ENCODE results near the gene HIVEP2. TPM values are rescaled to one million over a fixed set of nuclear protein-coding genes. Genes with fewer than 3 reads are reported as not detected.

The HIVEP2 gene
- total RNA-seq, 1 experiment from 2014 or later = 9.1 TPM

DNA sequence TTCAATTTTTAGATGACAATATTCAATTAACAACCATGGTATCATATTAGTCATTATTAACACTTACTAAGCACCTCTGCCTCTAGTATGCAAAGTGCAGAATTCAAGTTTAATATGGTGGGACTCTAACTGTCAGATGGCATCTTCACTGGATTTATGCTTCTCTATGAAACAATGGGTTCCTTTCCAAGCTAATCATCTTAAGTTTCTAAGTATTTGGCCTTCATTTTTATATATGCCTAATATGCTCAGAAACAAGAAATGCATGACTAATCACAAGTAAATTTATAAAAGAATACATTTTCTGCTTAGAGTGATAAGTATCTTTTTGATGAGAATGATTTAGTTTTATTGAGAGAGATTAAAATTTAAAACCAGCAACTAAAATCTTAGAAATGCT is 144.7 kb downstream of the HIVEP2 start:
- no peaks in the 10 kb centered on the region for H3K27me3 ChIP-seq (ENCODE audit: low read length)
- H3F3A ChIP-seq (ENCODE audit: low read length, unreplicated experiment) = no peaks in the 10 kb centered on the region
- H4K20me1 ChIP-seq (ENCODE audit: low read length) = no peaks in the 10 kb centered on the region
- ChIA-PET POLR2A (ENCODE audit: unreplicated experiment) (no interaction called here), CTCF (no interaction called here)
- BruUV-seq (replicated peaks) = no TSS peak
- H3K9me3 ChIP-seq (ENCODE audit: low read length) = no peaks in the 10 kb centered on the region
- intact Hi-C loops (cut with micrococcal nuclease) = no loop called here
- ATAC-seq = no peak
- no peak for DNase-seq
- H3K27ac ChIP-seq (ENCODE audit: low read length) = no peak overlapping the region
- H2AFZ ChIP-seq (ENCODE audit: low read length) = no peak overlapping the region
- TF ChIP-seq CTCF (conservative IDR thresholded peaks at IDR 0.05; ENCODE audit: low read depth, low read length) = no peak
- no peak for TF ChIP-seq EZH2 (IDR thresholded peaks at IDR 0.05; ENCODE audit: low read length, unreplicated experiment)
- TF ChIP-seq EZH2phosphoT487 (IDR thresholded peaks at IDR 0.05; ENCODE audit: borderline replicate concordance, low read length) = no peak
- H3K9me2 ChIP-seq (replicated peaks; ENCODE audit: low read length) = no peaks in the 10 kb centered on the region
- no peak overlapping the region for H3K4me3 ChIP-seq (ENCODE audit: low read length)
- no peaks in the 10 kb centered on the region for H3K79me2 ChIP-seq (ENCODE audit: low read length)
- no peaks in the 10 kb centered on the region for H3K36me3 ChIP-seq (ENCODE audit: low read depth, low read length)
- H3K4me2 ChIP-seq (ENCODE audit: low read length) = no peak overlapping the region
- peaks cover 18% of the 10 kb centered on the region for H3K4me1 ChIP-seq (ENCODE audit: insufficient read depth, low read length)
- no peak overlapping the region for H3K9ac ChIP-seq (ENCODE audit: low read length)

- no peak overlapping the region for H3K4me2 ChIP-seq (ENCODE audit: low read length)
- no peak overlapping the region for H2AFZ ChIP-seq (ENCODE audit: low read length)
- no peak for DNase-seq
- no peak overlapping the region for H3K9ac ChIP-seq (ENCODE audit: low read length)
- H3K9me3 ChIP-seq (ENCODE audit: low read length) = no peaks in the 10 kb centered on the region
- H3K4me3 ChIP-seq (ENCODE audit: low read length) = no peak overlapping the region
- TF ChIP-seq CTCF (conservative IDR thresholded peaks at IDR 0.05; ENCODE audit: low read depth, low read length) (no peak), EZH2phosphoT487 (IDR thresholded peaks at IDR 0.05; ENCODE audit: borderline replicate concordance, low read length) (no peak), EZH2 (IDR thresholded peaks at IDR 0.05; ENCODE audit: low read length, unreplicated experiment) (no peak)
- H3K9me2 ChIP-seq (replicated peaks; ENCODE audit: low read length) = no peaks in the 10 kb centered on the region
- ChIA-PET CTCF (interaction anchor here (0.5 kb wide), 1 partner anchor 44 kb away, joined by 3 read pairs; no protein-coding TSS in a partner anchor), POLR2A (ENCODE audit: unreplicated experiment) (no interaction called here)
- H3F3A ChIP-seq (ENCODE audit: low read length, unreplicated experiment) = no peaks in the 10 kb centered on the region
- intact Hi-C loops (cut with micrococcal nuclease) = no loop called here
- H3K79me2 ChIP-seq (ENCODE audit: low read length) = no peaks in the 10 kb centered on the region
- no peaks in the 10 kb centered on the region for H3K36me3 ChIP-seq (ENCODE audit: low read depth, low read length)
- no peaks in the 10 kb centered on the region for H4K20me1 ChIP-seq (ENCODE audit: low read length)
- H3K4me1 ChIP-seq (ENCODE audit: insufficient read depth, low read length) = peaks cover 18% of the 10 kb centered on the region
- ATAC-seq = no peak
- no peak overlapping the region for H3K27ac ChIP-seq (ENCODE audit: low read length)
- BruUV-seq (replicated peaks) = no TSS peak
- H3K27me3 ChIP-seq (ENCODE audit: low read length) = no peaks in the 10 kb centered on the region
Measured at GRCh38 chr6:142799639-142800038, 145.3 kb downstream of the HIVEP2 start.

DNA sequence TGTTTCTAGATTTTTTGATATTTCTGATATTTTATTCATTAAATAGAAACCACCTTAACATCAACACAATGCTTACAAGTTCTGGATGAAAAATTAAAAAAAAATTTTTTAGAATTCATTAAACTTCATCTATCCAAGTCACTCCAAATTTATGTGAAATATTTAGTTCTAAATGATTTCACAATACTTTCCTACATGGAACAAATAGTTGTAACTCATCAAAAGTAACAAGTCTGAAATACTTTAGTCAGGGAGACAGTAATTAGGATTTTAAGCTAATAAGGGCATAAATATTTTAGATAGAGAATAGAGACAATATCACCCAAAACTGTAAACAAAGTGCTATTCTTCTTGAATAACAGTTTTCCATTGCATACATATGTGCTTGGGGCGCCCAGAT is 147.8 kb downstream of the HIVEP2 start:
- H4K20me1 ChIP-seq (ENCODE audit: low read length) = no peaks in the 10 kb centered on the region
- CTCF ChIA-PET = no interaction called here
- intact Hi-C loops (cut with micrococcal nuclease) = no loop called here
- H3K9me2 ChIP-seq (replicated peaks; ENCODE audit: low read length) = no peaks in the 10 kb centered on the region
- H3K79me2 ChIP-seq (ENCODE audit: low read length) = no peaks in the 10 kb centered on the region
- DNase-seq = no peak
- no peaks in the 10 kb centered on the region for H3F3A ChIP-seq (ENCODE audit: low read length, unreplicated experiment)
- no TSS peak for BruUV-seq (replicated peaks)
- H3K4me1 ChIP-seq (ENCODE audit: insufficient read depth, low read length) = peaks cover 12% of the 10 kb centered on the region
- no peak for TF ChIP-seq CTCF (conservative IDR thresholded peaks at IDR 0.05; ENCODE audit: low read depth, low read length)
- TF ChIP-seq EZH2phosphoT487 (IDR thresholded peaks at IDR 0.05; ENCODE audit: borderline replicate concordance, low read length) = no peak
- TF ChIP-seq EZH2 (IDR thresholded peaks at IDR 0.05; ENCODE audit: low read length, unreplicated experiment) = no peak
- H3K9me3 ChIP-seq (ENCODE audit: low read length) = no peaks in the 10 kb centered on the region
- H3K9ac ChIP-seq (ENCODE audit: low read length) = no peak overlapping the region
- no peak overlapping the region for H3K4me2 ChIP-seq (ENCODE audit: low read length)
- no peak overlapping the region for H3K27ac ChIP-seq (ENCODE audit: low read length)
- no peaks in the 10 kb centered on the region for H3K36me3 ChIP-seq (ENCODE audit: low read depth, low read length)
- no peak overlapping the region for H3K4me3 ChIP-seq (ENCODE audit: low read length)
- H2AFZ ChIP-seq (ENCODE audit: low read length) = no peak overlapping the region
- no peak for ATAC-seq
- POLR2A ChIA-PET (ENCODE audit: unreplicated experiment) = no interaction called here
- H3K27me3 ChIP-seq (ENCODE audit: low read length) = no peaks in the 10 kb centered on the region

Data from PC-3 (cell line).